SHP77 treated with DMSO at 0.1 percent for 48 hours (cell line): ENCODE measurements around the gene P2RY8.
"Not testable (repeated sequence)": the region's sequence is repeated elsewhere in the genome, so short reads cannot be mapped to it uniquely, and the experiment has no call there.

Experiments
- DNase-seq: peaks from one replicate; lab custom pipeline; 2025; lab: John Stamatoyannopoulos, UW

The P2RY8 gene

GRCh38 chrX:1537031-1537715 is at the start of gene P2RY8:
P2RY8 (minus strand) TSS chrX:1537185; CDS start chrX:1466558, 70,627 bp downstream.
- no peak for DNase-seq

GRCh38 chrX:1584237-1585011 is 47.4 kb upstream of the P2RY8 start:
- no peak for DNase-seq

GRCh38 chrX:1582686-1583437 is 45.9 kb upstream of the P2RY8 start:
- no peak for DNase-seq

GRCh38 chrX:1581132-1581531 is 44.1 kb upstream of the P2RY8 start:
- peak; percentile 3 for DNase-seq

- no peak for DNase-seq
Measured at GRCh38 chrX:1578511-1579173, 41.7 kb upstream of the P2RY8 start.

GRCh38 chrX:1577845-1578244 is 40.9 kb upstream of the P2RY8 start:
- DNase-seq, result no peak

- DNase-seq, result no peak
Measured at GRCh38 chrX:1576201-1576992, 39.4 kb upstream of the P2RY8 start.

GRCh38 chrX:1574181-1574580 is 37.2 kb upstream of the P2RY8 start:
- DNase-seq, result not testable (repeated sequence)

GRCh38 chrX:1564750-1565683 is 28.0 kb upstream of the P2RY8 start:
- no peak for DNase-seq

- not testable (repeated sequence) for DNase-seq
Measured at GRCh38 chrX:1564077-1564476, 27.1 kb upstream of the P2RY8 start.

GRCh38 chrX:1561164-1561563 is 24.2 kb upstream of the P2RY8 start:
- DNase-seq, result no peak

GRCh38 chrX:1558761-1559468 is 21.9 kb upstream of the P2RY8 start:
- DNase-seq, result no peak

- DNase-seq, result not testable (repeated sequence)
Measured at GRCh38 chrX:1557442-1557841, 20.5 kb upstream of the P2RY8 start.

GRCh38 chrX:1555370-1555769 is 18.4 kb upstream of the P2RY8 start:
- no peak for DNase-seq

GRCh38 chrX:1554469-1555210 is 17.7 kb upstream of the P2RY8 start:
- DNase-seq, result no peak

- no peak for DNase-seq
Measured at GRCh38 chrX:1551959-1552546, 15.1 kb upstream of the P2RY8 start.

- DNase-seq, result no peak
Measured at GRCh38 chrX:1546691-1547251, 9.8 kb upstream of the P2RY8 start.

- no peak for DNase-seq
Measured at GRCh38 chrX:1545776-1546408, 8.9 kb upstream of the P2RY8 start.
